ENCODE measurements around the gene PPIB.
A peak's percentile ranks its signal among the peaks of the same experiment; 100 is the strongest.

The PPIB gene

DNA sequence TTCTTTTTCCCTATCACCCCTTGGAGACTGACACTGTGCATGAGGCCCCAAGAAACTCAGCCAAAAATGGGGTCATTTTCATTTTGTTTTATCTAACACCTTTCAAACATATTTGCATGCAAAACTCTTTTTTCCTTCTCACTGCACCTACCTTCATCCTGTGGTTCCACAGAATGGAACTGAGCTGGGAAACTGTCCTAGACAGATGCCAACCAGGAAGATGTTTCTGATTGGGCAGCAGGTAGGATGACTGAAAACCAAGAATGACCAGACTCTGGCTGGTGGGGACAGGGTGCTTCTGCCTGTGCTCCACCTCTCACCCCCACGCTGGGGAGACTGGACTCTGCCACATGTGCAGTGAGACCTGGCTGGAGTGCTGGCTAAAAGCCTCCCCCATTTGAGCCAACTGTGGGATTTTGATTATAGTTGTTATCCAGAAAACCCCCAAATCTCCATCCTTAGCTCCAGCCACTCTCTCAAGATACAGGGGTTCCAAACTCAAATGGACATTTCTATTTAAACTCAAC, 5.2 kb downstream of the PPIB start:
- DNase-seq, result no peak

DNA sequence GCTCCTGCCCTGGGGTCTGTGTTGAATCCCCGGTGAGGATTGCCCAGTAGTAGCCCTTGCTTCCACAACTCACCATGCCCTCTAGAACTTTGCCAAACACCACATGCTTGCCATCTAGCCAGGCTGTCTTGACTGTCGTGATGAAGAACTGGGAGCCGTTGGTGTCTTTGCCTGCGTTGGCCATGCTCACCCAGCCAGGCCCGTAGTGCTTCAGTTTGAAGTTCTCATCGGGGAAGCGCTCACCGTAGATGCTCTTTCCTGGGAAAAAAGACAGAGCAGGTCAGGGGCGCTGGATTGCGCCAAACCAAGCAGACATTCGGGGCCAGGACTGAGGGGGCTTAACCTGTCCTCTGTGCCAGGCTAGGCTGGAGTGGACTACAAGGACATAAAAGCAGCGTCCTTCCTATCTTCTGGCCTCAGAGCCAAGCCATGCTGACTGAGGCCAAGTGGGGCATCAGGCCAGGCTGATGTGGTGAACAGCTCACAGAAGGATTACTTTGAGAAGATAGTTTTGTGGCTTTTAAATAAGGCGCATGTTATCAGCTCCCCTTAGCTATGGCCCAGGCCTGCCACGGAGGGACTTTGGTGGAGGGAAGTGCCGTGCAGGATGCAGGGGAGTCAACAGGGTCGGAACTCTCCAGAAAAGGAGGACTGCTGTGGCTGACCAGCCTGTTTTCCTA, 6.0 kb downstream of the PPIB start:
- no peak for DNase-seq

DNA sequence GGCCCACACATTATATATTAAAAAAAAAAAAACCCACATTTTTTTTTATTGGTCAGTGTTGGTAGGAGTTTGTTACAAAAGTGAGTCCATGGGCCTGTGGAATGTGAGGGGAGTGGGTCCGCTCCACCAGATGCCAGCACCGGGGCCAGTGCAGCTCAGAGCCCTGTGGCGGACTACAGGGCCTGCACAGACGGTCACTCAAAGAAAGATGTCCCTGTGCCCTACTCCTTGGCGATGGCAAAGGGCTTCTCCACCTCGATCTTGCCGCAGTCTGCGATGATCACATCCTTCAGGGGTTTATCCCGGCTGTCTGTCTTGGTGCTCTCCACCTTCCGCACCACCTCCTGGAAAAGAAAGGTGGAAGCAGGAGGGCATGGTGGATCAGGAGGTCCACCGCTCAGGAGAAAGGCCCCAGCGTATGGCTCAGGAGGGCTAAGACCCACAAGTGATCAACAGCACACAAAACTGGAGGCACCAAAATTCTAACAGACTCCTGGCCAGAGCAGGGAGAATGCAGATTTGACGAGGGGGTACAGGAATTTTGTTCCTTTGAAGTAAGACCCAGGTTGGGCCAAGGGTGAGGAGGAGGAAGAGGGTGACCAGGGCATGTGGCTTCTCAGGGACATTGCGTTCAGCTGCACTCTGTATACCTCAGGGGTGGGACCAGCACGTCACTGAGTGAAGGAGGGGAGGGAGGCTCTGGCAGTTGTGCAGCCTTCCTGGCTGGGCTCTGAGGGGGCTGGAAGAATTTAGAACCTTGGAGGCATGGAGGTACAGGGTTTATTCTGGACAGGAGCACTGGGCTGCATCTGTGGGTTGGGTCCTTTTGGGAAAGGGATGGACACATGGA, 6.8 kb downstream of the PPIB start:
- DNase-seq, result no peak

DNA sequence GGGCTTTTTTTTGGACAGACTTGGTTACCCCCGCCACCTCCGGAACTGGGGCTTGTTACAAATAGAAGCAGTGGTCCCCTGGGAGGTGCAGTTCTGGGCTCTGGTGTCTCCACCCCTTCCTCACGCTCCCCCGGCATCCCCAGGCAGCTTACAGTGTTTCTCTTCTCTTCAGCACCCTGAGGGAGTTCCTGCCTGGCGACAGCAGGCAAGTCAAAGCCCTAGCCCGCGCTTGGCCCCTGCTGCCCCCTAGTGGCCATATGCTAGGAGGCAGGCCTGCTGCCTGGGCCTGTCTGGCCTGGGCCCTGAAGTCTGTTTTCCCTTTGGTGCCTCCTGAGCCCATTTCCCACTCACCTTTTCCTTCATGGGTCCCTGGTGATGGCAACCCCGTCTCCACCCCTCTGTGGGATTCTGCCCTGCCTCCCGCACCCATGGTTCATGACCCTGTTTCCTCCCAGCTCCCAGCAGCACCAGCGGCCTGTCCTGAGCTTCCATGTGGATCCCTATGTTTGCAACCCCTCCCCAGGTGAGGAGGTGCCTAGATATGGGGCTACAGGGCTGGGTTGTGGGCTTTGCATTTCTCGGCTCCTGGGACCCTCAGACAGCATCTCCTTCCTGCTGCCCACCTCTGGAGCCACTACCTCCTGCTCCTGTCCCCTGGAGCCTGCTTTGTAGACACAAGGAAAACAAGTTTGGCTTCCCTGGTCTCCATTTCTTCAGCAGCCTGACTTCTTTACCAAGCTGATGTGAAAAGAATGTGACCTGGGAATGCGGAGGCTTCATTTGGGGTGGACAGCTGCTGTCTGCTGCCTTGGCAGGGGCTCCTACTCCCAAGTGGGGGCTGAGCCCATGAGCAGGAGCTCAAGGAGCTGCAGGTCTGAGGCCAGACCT, 9.1 kb downstream of the PPIB start:
- DNase-seq, result peak; percentile 75

DNA sequence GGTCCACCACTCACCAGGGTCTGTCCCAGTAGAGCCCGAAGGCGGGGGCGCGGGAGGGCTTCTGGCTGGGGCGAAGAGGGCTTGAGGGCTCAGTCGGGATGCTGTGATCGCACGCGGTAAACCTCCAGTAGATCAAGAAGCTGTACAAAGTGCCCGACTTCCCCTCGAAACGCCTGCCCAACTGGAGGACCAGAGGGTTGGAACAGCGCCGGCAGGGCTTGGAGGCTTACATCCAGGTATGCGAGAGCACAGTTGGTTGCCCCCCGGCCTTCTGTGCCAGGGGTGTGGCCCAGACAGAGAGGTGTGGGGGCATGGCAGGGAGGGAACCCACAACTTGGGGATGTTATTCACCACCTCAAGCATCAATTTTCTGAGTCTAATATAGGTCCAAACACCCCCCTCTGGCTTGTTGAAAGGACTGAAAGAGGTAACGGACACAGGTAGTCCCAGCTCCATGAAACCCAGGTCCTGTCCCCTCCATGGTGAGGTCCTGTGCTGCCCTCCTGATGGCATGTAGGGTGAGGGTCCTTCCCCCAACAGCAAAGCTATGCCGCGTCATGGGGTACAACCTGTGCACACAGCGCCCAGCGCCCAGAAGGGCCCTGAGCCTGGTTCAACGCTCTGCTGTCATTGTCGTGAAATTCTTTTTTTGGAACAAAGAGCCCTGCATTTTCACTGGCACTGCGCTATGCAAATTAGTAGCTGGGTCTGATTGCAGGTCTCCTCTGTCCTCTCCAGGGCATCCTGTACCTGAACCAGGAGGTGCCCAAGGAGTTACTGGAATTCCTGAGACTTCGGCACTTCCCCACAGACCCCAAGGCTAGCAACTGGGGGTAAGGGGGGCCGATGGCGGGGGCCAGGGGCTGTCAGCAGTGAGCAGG, 10.1 kb downstream of the PPIB start:
- peak; percentile 51 for DNase-seq

DNA sequence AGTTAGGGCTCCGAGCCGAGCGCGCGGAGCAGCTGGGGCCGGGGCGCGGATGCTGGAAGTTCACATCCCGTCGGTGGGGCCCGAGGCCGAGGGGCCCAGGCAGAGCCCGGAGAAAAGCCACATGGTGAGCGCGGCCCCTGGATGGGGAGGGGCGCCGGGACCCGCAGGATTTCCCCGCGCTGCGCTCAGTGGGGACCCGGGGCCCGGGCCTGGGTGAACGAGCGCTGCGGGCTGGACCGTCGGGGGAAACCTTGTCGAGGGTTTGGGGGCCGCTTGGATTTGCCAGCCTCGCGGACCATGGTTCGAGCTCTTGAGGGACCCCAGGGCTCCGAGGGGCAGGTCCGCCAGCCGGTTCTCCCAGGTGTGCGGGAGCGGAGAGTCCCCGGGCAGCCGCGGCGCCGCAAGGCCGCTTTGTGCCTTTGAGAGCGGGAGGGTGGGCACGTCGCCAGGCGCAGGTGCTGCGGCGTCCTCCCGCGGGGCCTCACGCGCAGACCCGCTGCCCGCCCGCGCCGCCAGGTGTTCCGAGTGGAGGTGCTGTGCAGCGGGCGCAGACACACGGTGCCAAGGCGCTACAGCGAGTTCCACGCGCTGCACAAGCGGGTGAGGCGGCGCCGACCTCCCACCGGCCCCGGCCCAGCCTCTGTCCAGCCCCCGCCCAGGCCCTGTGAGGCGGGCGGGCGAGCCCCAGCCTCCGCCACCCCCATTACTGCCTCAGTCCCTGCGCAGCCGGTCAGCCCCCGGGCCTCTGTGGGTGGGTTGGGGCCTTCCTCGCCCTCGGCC, 10.9 kb downstream of the PPIB start, which contains the start of gene SNX22:
SNX22 (plus strand) TSS at position 5 of the 780 bp plus-strand sequence; CDS start at position 50, 45 bp downstream.
- DNase-seq, result peak; percentile 66

DNA sequence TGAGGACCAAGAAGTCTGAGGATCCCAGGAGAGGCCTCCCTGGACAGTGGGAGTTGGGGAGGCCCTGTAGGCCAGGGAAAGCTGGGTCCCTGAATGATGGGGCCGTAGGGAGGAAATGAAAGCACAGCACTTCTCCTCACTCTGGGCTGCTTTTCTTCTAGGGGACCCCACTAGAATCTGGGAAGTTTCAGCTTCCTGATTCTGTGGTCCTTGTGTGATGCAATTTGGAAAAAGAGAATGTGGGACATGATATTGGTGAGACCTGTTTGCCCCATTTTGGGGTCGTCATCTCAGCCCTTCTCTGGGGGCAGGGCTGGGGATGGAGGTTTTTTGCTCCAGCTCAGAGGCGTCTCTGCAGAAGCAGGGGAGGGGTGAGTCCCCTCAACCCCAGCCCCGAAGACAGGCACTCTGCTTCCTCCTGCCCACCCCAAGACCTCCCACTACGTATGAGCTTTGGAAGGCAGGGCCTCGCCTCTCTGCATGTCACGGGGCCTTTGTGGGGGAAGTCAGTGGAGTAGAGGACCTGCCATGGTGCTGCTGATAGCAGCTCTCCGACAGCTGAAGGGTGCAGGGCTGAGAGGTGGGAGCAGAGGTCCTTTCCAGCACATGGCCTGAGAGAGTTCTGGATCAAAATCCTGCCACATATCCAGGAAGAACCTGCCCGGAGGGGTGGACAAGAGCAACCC, 12.8 kb downstream of the PPIB start:
- no peak for DNase-seq

DNA sequence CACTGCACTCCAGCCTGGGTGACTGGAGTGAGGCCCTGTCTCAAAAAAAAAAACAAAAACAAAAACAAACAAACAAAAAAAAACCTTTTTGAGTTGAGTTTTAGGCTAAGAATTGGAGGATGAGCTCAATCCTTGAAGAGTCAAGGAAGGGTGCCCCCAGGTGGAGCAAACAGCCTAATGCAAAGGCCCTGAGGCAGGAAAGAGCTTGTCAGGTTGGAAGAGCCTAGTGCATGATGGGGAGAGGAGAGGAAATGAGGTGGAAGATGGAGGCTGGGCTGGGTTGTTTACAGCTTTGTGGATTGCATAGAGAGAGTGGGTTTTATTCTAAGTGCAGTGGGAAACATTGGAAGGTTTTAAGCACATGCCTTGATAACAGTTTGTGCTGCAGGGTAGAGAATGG, 13.4 kb downstream of the PPIB start:
- DNase-seq, result peak; percentile 12

DNA sequence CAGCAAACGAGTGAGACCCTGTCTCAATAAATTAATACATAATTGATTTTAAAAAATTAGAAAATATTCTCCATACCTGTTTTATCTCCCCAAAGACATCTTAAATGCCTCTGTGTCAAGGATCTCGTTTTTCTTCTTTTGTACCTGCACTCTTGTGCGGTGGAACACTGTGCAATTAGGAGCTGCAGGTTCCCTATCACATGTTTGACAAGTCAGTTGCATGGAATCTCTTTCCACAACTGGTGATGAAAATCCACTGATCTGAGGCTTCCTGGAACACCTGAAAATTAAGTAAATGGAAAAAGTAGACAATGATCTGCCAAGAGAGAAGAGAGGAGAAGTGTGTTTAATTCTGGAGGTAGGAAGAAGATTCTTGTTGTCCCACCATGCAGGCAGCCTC, 14.2 kb downstream of the PPIB start:
- no peak for DNase-seq

DNA sequence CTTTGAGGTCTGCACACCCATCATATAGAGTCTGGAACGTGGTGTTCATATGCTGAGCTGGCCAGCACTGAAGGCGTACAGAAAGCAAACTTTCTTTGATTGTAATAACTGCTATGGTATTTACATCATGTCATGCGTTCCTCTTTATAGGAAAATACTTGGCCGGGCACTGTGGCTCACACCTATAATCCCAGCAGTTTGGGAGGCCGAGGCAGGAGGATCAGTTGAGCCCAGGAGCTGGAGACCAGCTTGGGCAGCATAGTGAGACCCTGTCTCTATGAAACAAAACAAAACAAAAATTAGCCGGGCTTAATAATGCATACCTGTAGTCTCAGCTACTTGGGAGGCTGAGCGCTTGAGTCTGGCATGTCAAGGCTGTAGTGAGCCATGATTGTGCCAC, 14.7 kb downstream of the PPIB start:
- no peak for DNase-seq

DNA sequence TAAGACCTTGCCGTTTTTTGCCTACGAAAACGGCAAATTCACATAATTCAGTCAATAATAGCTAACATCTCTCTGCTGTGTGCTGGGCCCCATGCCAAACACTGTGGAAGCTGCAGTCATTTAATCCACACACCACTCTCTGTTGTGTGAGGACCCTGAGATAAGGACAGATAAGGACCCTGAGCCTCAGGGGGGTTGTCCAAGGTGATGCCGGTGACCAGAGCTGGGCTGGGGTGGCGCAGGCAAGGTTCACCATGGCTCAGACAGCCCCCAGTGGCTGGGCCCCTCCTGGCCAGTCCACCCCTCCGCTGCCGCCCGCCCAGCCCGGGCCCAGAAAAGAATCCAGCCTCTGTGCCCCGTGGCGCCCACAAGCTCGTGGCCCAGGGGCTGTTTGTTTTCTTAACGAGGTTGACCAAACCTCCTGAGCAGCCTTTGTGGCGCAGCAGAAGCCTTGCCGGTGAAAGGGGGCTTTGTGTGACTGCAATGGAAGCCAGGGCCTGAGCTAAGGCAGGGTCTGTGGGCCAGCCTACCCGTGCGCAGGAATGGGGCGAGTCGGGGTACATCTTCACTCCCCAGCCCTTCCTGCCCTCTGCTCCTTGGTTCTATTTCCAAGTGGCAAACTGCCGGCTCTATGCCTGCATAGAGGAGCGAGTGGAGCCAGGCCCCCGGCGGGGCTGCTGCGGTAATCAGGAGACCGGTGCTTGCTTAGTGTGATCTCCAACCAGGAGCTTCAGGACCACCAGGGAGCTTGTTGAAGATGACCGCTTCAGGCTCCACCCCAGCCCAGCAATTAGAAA, 15.7 kb downstream of the PPIB start:
- DNase-seq, result no peak

DNA sequence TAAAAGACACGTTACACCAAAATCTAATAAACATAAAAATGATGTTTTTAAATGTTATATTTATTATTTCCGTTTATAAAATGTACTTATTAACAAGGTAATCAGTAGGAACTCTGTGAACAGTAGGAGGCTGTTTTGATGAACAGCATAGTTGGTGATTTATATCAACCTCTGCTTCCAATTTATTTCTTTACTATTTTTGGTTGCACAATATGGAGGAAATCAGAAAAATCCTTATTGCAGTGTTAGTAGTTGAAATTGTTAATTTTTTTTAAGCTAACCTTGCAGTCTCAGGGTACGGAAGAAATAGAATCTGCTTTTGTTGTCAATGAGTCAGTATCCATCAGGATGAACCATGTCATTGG, 16.3 kb downstream of the PPIB start:
- DNase-seq, result no peak

DNA sequence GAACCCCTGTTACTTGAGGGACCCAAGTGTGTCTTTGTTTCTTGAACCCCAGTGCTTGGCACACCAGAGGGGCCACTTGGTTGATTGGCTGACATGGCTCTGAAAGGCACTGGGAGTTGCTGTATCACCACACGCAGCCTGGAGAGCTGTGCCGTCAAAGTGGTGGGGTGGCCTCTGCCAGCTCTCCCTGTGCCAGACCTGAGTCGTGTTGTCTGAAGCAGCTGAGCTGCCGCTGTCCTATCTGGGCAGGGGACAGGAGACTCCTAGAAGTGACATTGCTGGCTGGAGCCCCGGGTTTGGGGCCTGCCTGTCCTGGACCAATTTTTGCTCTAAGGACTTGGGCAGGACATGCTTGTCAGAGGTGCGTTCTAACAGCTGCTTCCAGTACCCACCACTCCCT, 16.8 kb downstream of the PPIB start:
- DNase-seq, result no peak

DNA sequence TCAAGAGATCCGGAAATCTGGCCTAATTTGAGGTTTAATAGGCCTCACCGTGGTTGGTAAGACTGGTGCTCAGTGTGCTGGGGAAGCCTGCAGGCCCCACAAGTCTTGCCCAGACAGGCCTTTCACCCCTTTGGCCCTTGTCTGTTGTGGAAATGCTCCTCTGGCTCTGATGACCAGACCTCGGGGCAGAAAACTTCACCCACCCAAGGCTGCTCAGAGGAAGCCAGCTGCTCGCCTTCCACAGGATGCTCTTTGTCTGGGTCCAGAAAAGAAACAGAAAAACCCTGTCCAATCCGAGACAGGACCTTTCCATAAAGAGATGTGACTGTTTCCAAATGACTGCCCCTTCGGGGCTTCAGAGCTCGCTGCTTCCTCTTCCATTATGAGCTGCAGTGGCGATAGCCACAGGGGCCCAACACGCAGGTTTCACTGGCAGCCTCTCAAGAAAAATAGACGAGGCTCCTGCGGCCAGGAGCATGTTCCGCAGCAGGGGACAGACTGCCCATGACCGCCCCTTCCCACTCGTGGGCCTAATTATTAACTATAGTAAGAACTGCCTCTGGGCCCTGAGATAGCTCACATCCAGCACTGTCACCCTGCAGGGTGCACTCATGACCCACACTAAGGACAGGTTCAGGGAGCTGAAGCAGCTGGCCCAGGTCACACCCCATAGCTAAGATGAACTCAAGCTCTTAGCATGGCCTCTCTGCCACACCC, 18.1 kb downstream of the PPIB start:
- DNase-seq, result no peak

DNA sequence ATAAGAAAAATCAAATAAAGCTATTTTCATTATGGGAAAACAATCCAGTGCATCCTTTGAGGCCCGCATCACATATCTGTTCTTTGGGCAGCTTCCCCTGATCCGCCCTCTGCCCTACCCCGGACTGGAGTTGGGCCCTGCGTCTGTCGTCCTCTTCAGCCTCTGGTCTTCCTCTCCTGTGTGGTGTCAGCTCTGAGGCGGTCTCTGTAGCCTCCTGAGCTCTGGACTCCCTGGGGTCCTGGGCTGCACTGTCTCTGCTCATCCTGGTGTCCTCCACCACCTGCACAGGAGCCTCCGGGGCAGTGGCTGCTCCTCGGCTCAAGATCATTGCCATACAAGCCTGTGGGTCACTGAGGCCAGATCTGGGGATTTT, 18.6 kb downstream of the PPIB start:
- no peak for DNase-seq

DNA sequence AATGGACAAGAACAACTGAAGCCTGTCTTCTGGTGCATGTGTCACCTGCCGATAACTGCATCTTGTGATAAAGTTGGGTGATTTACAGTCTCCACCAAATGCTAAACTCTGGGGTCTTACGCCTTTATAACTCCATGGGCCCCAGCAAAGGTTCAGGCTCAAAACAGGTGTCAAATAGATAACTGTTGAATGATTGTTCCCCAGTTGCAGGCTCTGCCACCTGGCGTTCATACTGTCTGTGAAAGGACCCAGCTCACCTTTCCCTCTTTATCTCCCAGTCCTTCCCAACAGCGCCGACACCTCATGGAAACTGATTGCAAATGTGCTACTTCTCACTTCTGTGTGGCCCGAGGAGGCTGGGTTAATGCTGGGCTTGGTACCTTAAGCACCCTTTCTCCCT, 19.5 kb downstream of the PPIB start:
- DNase-seq, result no peak

DNA sequence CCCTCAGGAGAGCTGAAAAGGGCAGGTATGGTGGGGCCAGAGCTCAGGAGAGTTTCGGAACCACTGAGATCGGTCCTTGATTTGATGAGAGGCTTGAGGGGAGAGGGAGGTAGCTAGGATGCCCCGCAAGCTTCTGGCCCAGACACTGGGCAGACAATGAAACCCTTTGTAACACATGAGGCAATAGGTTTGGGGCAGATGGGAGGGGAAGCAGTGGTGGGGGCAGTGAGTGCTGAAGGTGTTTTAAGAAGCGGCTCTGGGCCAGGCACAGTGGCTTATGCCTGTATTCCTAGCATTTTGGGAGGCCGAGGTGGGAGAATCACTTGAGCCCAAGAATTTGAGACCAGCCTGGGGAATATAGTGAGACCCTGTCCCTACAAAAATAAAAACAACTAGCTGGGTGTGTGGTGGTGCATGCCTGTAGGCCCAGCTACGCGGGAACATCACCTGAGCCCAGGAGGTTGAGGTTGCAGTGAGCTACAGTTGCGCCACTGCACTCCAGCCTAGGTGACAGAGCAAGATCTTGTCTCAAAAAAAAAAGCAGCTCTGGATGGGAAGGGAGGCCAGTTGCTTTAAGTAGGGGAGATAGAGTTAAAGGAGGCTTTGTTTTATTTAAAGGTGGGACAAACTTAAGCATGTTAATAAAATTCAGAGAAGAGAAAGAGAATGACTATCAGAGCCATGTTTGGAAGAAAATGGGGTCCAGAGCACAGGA, 20.9 kb downstream of the PPIB start:
- no peak for DNase-seq

DNA sequence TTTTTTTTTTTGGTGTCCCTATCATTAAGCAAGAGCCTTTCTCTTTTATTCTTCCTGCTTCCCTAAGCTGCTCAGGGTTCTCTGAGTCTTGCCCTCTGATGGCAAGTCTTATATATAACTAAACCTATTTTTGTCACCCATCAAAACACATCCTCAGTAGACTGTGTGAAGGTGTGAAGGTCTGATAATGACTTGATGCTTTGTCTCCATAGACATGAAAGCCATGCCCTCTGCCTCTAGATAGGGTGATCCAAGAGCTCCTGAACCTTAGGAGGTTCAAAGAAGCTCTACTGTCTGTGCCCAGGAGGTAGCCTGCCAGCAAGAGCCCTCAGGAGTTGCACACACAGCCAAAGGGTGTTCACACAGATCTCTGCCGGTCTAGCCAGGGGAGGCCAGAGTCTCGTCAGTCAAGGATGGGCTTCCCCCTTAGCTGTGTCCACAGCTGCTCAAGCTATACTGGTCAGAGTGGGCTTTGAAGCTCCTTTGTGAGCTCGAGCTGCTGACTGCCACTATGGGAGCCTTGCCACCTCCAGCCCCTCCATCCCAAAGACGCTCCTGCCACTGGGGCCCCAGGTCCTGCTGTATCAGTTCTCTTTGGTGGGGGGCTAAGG, 24.4 kb downstream of the PPIB start:
- no peak for DNase-seq
